K562 (cell line): ENCODE data around the gene C1RL. TPM values are rescaled to one million over a fixed set of nuclear protein-coding genes. Genes with fewer than 3 reads are reported as not detected.
A peak's percentile ranks its signal among the peaks of the same experiment; 100 is the strongest.

ENCODE experiments used
- ATAC-seq: fragments of 200-7000 bp; cut with Tn5 transposase; 3 replicates; pipeline ENCODE4 v1.9.1; 2020; ENCODE audit warnings: moderate library complexity
- BruUV-seq: library from RNA; stranded (reverse); fragments of 400-500 nt; replicated peaks from 2 replicates; lab custom pipeline; 2021; lab: Mats Ljungman, UMichigan
- CTCF ChIA-PET: fragments of 300-600 bp; formaldehyde crosslinking; extraction: SDS; loops from one replicate; lab custom pipeline; 2021; ENCODE audit warnings: low intra/inter-chr PET ratio; lab: Yijun Ruan, JAX
- POLR2A ChIA-PET: fragments of 300-600, 350-650 bp; sonication (Branson Sonifier 250); formaldehyde crosslinking; extraction: SDS; loops from one replicate; lab custom pipeline; 2021; ENCODE audit warnings: antibody characterized with exemption, inconsistent platforms; lab: Yijun Ruan, JAX
- DNase-seq, 4 experiments: peaks; one replicate each; pipeline versions ENCODE4 v3.0.0 to v3.0.0-alpha.2; 2011 to 2018; ENCODE audit warnings: low spot score in 3 of 4, mixed read lengths in 3 of 4; ENCODE audit errors: extremely low read depth in 1 of 4
- FAIRE-seq: peaks from 2 replicates; lab custom pipeline; 2011; peaks lifted over from hg19 to GRCh38; lab: Jason Lieb, UNC
- H2AFZ ChIP-seq: 2 replicates; pipeline ENCODE4 v1.6.0; 2011; ENCODE audit warnings: low read depth, low read length, control low read depth, inconsistent platforms
- H3K27ac ChIP-seq: fragments of 200-600 bp; 3 replicates; pipeline ENCODE4 v1.8.0; 2011; ENCODE audit warnings: low read depth, mild to moderate bottlenecking, control low read depth, inconsistent platforms, low read length, moderate library complexity, mixed read lengths; ENCODE audit errors: extremely low read depth
- H3K27me3 ChIP-seq, 2 experiments: fragments of 300-600 bp in 1 of 2; 2 replicates in 1 of 2; 3 replicates in 1 of 2; pipeline versions ENCODE4 v1.6.0 to v1.8.0; 2011; ENCODE audit warnings: inconsistent platforms in 2 of 2, low read length in 2 of 2, mild to moderate bottlenecking in 1 of 2, mixed read lengths in 1 of 2, moderate library complexity in 1 of 2; ENCODE audit not compliant: control insufficient read depth in 2 of 2, insufficient read depth in 2 of 2
- H3K36me3 ChIP-seq: fragments of 300-600 bp; 3 replicates; pipeline ENCODE4 v1.8.0; 2011; ENCODE audit warnings: mild to moderate bottlenecking, low read length, inconsistent platforms; ENCODE audit not compliant: control insufficient read depth, insufficient read depth
- H3K4me1 ChIP-seq, 2 experiments: fragments of 200-600 bp in 1 of 2; replicated peaks in 1 of 2; 2 replicates in 1 of 2; 3 replicates in 1 of 2; pipeline versions ENCODE4 v1.5.1 to v1.8.0; 2011; ENCODE audit warnings: inconsistent platforms in 2 of 2, low read length in 2 of 2, mild to moderate bottlenecking in 1 of 2, mixed read lengths in 1 of 2, moderate library complexity in 1 of 2; ENCODE audit not compliant: control insufficient read depth in 2 of 2, insufficient read depth in 2 of 2
- H3K4me2 ChIP-seq: 2 replicates; pipeline ENCODE4 v1.6.1; 2011; ENCODE audit warnings: low read length, control low read depth, inconsistent platforms, mixed read lengths; ENCODE audit not compliant: insufficient read depth
- H3K4me3 ChIP-seq: fragments of 200-600 bp; sonication (generic), shearing (Covaris generic); 2 replicates; pipeline ENCODE4 v1.5.1; 2016; ENCODE audit warnings: control low read depth, inconsistent platforms
- H3K79me2 ChIP-seq: fragments of 200-600 bp; 3 replicates; pipeline ENCODE4 v1.8.0; 2011; ENCODE audit warnings: low read length, inconsistent platforms; ENCODE audit not compliant: control insufficient read depth, insufficient read depth
- H3K9ac ChIP-seq, 2 experiments: 2 replicates each; pipeline versions ENCODE4 v1.6.0 to v1.6.1; 2011; ENCODE audit warnings: low read depth in 2 of 2, low read length in 2 of 2, control low read depth in 1 of 2, inconsistent platforms in 1 of 2, mild to moderate bottlenecking in 1 of 2, mixed read lengths in 1 of 2; ENCODE audit not compliant: insufficient read depth in 1 of 2
- H3K9me1 ChIP-seq: one replicate; pipeline ENCODE4 v1.6.0; 2011; ENCODE audit warnings: inconsistent platforms, mild to moderate bottlenecking, low read length, moderate library complexity; ENCODE audit not compliant: control insufficient read depth, insufficient read depth
- H3K9me3 ChIP-seq: replicated peaks from 2 replicates; pipeline ENCODE4 v1.5.1; 2011; ENCODE audit warnings: low read depth, low read length, inconsistent platforms; ENCODE audit not compliant: control insufficient read depth, insufficient read depth
- H4K20me1 ChIP-seq: replicated peaks from 2 replicates; pipeline ENCODE4 v1.6.1; 2011; ENCODE audit warnings: low read length, inconsistent platforms, mixed read lengths; ENCODE audit not compliant: control insufficient read depth, insufficient read depth
- ARID1B ChIP-seq: fragments of 450-650 bp; IDR thresholded peaks from 2 replicates; pipeline ENCODE4 v1.6.1; 2016; ENCODE audit warnings: antibody characterized with exemption, mild to moderate bottlenecking, inconsistent platforms
- BCOR ChIP-seq: fragments of 450-650 bp; IDR thresholded peaks from 2 replicates; pipeline ENCODE4 v1.6.1; 2016
- ETV1 ChIP-seq: fragments of 450-650 bp; conservative IDR thresholded peaks from 2 replicates; pipeline ENCODE4 v1.6.1; 2016; ENCODE audit warnings: missing genetic modification characterization, control low read depth, low read depth, missing compliant biosample characterization
- MEIS2 ChIP-seq: fragments of 450-650 bp; IDR thresholded peaks from 2 replicates; pipeline ENCODE4 v1.6.1; 2014; ENCODE audit warnings: mild to moderate bottlenecking; ENCODE audit not compliant: partially characterized antibody
- NFYB ChIP-seq: IDR thresholded peaks from 2 replicates; pipeline ENCODE4 v1.6.1; 2011; ENCODE audit warnings: mild to moderate bottlenecking, moderate library complexity; ENCODE audit not compliant: insufficient read length; ENCODE audit errors: extremely low read depth
- PTTG1 ChIP-seq: fragments of 450-650 bp; IDR thresholded peaks from 2 replicates; pipeline ENCODE4 v1.6.1; 2016; ENCODE audit warnings: low read depth, mild to moderate bottlenecking, missing genetic modification characterization, missing compliant biosample characterization
- TFAP4 ChIP-seq: sonication (generic); formaldehyde crosslinking; IDR thresholded peaks from 2 replicates; pipeline ENCODE4 v1.8.0; 2022; ENCODE audit warnings: missing genetic modification reagents, mild to moderate bottlenecking, moderate library complexity, borderline replicate concordance
- ZC3H11A ChIP-seq: IDR thresholded peaks from 2 replicates; pipeline ENCODE4 v1.6.1; 2012; ENCODE audit warnings: low read depth, low read length, improper control_type of control experiment
- ZNF121 ChIP-seq: sonication (generic); formaldehyde crosslinking; conservative IDR thresholded peaks from 2 replicates; pipeline ENCODE4 v1.8.0; 2022; ENCODE audit warnings: missing genetic modification reagents
- ZNF316 ChIP-seq: fragments of 450-650 bp; IDR thresholded peaks from 2 replicates; pipeline ENCODE4 v1.6.1; 2016
- ZNF592 ChIP-seq: fragments of 450-650 bp; IDR thresholded peaks from 2 replicates; pipeline ENCODE4 v1.6.1; 2017; ENCODE audit warnings: antibody characterized with exemption, mild to moderate bottlenecking
- WGBS: fragments of 100-300 bp; shearing (Covaris generic); methylation state at CpG from one replicate; pipeline ENCODE4 v1.1.6; 2016; ENCODE audit warnings: low coverage, mixed read lengths; ENCODE audit not compliant: insufficient coverage; ENCODE audit errors: missing lambda C conversion rate; 5-methylcytosine and 5-hydroxymethylcytosine counted together
- in situ Hi-C: fragments of 300-500 bp; cut with MboI; formaldehyde crosslinking; loops from 4 replicates; pipeline ENCODE4 v1.15.0; 2018; ENCODE audit warnings: inconsistent platforms, mixed read lengths
- intact Hi-C: fragments of 100-400 bp; cut with micrococcal nuclease; formaldehyde crosslinking; loops from 2 replicates; pipeline ENCODE4 v1.14.2; 2022
- polyA plus RNA-seq, 8 experiments: library from polyadenylated mRNA; depleted of rRNA in 4 of 8; stranded (reverse) in 5 of 8; unstranded in 3 of 8; fragments of >200 nt; fragmentation: Nextera tagmentation in 2 of 8; fragmentation: Illumina TruSeq in 1 of 8; extraction: Ambion mirVana in 2 of 8; extraction: Trizol in 1 of 8; gene quantifications; 2 replicates each; pipeline versions ENCODE4 v1.2.1 to v1.2.3, GENCODE V29; 2011 to 2014; ENCODE audit warnings: inconsistent platforms in 1 of 8, missing spikeins in 1 of 8
- total RNA-seq, 7 experiments: library from RNA; depleted of rRNA in 6 of 7; stranded (reverse); fragments of >200 nt in 6 of 7; fragmentation: Illumina TruSeq in 2 of 7; extraction: Trizol in 2 of 7; gene quantifications; 2 replicates each; pipeline versions ENCODE4 v1.2.1 to v1.2.3, GENCODE V29; 2011 to 2021; ENCODE audit warnings: low replicate concordance in 1 of 7
- TF ChIP-seq, protein P1 (sequence below): fragments of 250-450 bp; sonication (Bioruptor Pico); IDR thresholded peaks from 2 replicates; pipeline ENCODE4 v1.4.0; 2020

Gene C1RL
- total and polyA plus RNA-seq, 9 of the 15 experiments (the other 6 are each of a cell fraction or from before 2014, with no cell fraction given), result 1.4 to 10.7 (median 8.0) TPM

DNA sequence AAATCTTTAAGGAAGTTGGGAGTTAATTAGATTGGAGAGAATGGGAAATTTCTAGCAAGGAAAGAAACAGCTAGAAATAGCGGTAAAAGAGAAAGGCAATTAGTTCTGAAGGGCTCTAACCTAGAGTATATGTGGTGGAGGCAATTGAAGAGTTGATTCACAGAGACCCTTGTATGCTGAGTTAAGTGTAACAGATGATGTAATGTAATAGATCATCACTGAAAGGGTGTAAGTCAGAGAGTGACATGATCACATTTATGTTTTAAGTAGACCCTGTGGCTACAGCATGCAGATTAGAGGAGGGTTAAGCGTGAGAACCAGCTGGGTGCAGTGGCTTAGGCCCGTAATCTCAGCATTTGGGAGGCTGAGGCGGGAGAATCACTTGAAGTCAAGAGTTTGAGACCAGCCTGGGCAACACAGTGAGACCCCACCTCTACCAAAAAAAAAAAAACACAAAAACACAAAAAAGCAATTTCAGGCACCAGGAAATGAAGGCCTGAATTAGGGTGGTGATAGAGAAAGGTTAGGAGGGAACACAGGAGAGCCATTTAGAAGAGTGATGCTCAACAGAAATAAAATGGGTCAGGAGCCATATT, 16.7 kb upstream of the C1RL start (continued):
- TF ChIP-seq TFAP4 (CRISPR knock-in tag), result 0 out of 2 replicates have a peak, but pooled peaks have one; percentile 23
- TF ChIP-seq PTTG1 (tag), result no peak
- TF ChIP-seq ARID1B, result 0 out of 2 replicates have a peak, but pooled peaks have one; percentile 17
- 0 out of 2 replicates have a peak, but pooled peaks have one; percentile 61 for TF ChIP-seq BCOR
- peak; percentile 91 for TF ChIP-seq ZNF121 (CRISPR knock-in tag)
- no peak for TF ChIP-seq NFYB
- no peak for TF ChIP-seq ZC3H11A

- H3K9me1 ChIP-seq, result no peaks in the 10 kb centered on the region
- ATAC-seq (no peak), FAIRE-seq (peak; percentile 70), DNase-seq (peak in 2 of 4 experiments; percentile 30 to 46)
- no TSS peak for BruUV-seq
- H3K4me2 ChIP-seq, result peak overlapping the region; percentile 40
- H3K9me3 ChIP-seq, result no peaks in the 10 kb centered on the region
- intact Hi-C loops, result loop anchor here (5.0 kb wide), 1 partner anchor 63 kb away; the partner anchor contains the start of gene PEX5
- peaks cover 56 to 60% of the 10 kb centered on the region in 2 experiments for H3K4me1 ChIP-seq
- H3K27ac ChIP-seq, result peak overlapping the region; percentile 88
- in situ Hi-C loops, result no loop called here
- peak overlapping the region; percentile 35 to 88; a peak in 2 of 4 replicates for H3K9ac ChIP-seq
- no peaks in the 10 kb centered on the region for H4K20me1 ChIP-seq
- WGBS, result 38% methylated on average over 7 of the region's 11 CpGs
- peaks cover 20% of the 10 kb centered on the region for H3K79me2 ChIP-seq
- H3K27me3 ChIP-seq, result no peaks in the 10 kb centered on the region
- 0 out of 2 replicates have a peak overlapping the region, but pooled peaks have one; percentile 40 for H2AFZ ChIP-seq
- H3K4me3 ChIP-seq, result no peak overlapping the region
- 0 out of 3 replicates have a peak, but pooled peaks cover 4% of the 10 kb centered on the region for H3K36me3 ChIP-seq
- ChIA-PET CTCF (no interaction called here), POLR2A (interaction anchor here (0.6 to 1.7 kb wide), 5 partner anchors 10 to 255 kb away, joined by 4 to 7 read pairs (median 4); partner anchors contain the start of genes C12orf57 and RNU7-1)
- TF ChIP-seq, protein P1, sequence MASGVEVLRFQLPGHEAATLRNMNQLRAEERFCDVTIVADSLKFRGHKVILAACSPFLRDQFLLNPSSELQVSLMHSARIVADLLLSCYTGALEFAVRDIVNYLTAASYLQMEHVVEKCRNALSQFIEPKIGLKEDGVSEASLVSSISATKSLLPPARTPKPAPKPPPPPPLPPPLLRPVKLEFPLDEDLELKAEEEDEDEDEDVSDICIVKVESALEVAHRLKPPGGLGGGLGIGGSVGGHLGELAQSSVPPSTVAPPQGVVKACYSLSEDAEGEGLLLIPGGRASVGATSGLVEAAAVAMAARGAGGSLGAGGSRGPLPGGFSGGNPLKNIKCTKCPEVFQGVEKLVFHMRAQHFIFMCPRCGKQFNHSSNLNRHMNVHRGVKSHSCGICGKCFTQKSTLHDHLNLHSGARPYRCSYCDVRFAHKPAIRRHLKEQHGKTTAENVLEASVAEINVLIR (CRISPR knock-in tag), result no peak
- TF ChIP-seq ZNF316 (peak; percentile 38; the same call in 1 of the 2 replicates), ZNF592 (0 out of 2 replicates have a peak, but pooled peaks have one; percentile 9), MEIS2 (peak; percentile 66), ETV1 (peak; percentile 27; the same call in 1 of the 2 replicates)
Measured at GRCh38 chr12:7123806-7124522, 14.9 kb upstream of the C1RL start.
